ENCODE data around the gene EDIL3.

- TF ChIP-seq CTCF (IDR thresholded peaks at IDR 0.05; ENCODE audit: low read length): no peak
- no peak for TF ChIP-seq EZH2 (optimal IDR thresholded peaks at IDR 0.05; ENCODE audit: low read depth, low read length)
- no peak for TF ChIP-seq EZH2phosphoT487 (IDR thresholded peaks at IDR 0.05; ENCODE audit: low read length)
These were observed 8.2 kb upstream of the EDIL3 start for GRCh38 chr5:84392836-84393235.
